DOHH2 (cell line): ENCODE results near the gene RUNDC3A.

Source experiments
- H3F3A ChIP-seq: fragments of 200-600 bp; sonication (generic), shearing (Covaris generic); 2 replicates; pipeline ENCODE4 v1.6.0; 2016; ENCODE audit warnings: antibody characterized with exemption, mild to moderate bottlenecking; ENCODE audit not compliant: control insufficient read depth, insufficient read depth
- H3K27ac ChIP-seq: fragments of 200-600 bp; sonication (generic); 2 replicates; pipeline ENCODE4 v1.5.1; 2014; ENCODE audit warnings: low read depth, mild to moderate bottlenecking, low read length, moderate library complexity
- H3K27me3 ChIP-seq: fragments of 200-600 bp; sonication (generic); 2 replicates; pipeline ENCODE4 v1.6.1; 2014; ENCODE audit warnings: mild to moderate bottlenecking, low read length, mixed read lengths; ENCODE audit not compliant: control insufficient read depth
- H3K36me3 ChIP-seq: fragments of 200-600 bp; sonication (generic); 2 replicates; pipeline ENCODE4 v1.6.1; 2014; ENCODE audit warnings: mild to moderate bottlenecking, low read length, moderate library complexity, mixed read lengths; ENCODE audit not compliant: control insufficient read depth
- H3K4me1 ChIP-seq: fragments of 200-600 bp; sonication (generic); 2 replicates; pipeline ENCODE4 v1.6.1; 2014; ENCODE audit warnings: mild to moderate bottlenecking, low read length, mixed read lengths; ENCODE audit not compliant: control insufficient read depth
- H3K4me2 ChIP-seq: fragments of 200-600 bp; sonication (generic); 2 replicates; pipeline ENCODE4 v1.6.0; 2014; ENCODE audit warnings: mild to moderate bottlenecking, low read length, moderate library complexity
- H3K4me3 ChIP-seq: fragments of 200-600 bp; sonication (generic); 2 replicates; pipeline ENCODE4 v1.5.1; 2014; ENCODE audit warnings: mild to moderate bottlenecking, low read length, mixed read lengths
- H3K79me2 ChIP-seq: fragments of 200-600 bp; sonication (generic); 2 replicates; pipeline ENCODE4 v1.6.1; 2014; ENCODE audit warnings: mild to moderate bottlenecking, low read length, mixed read lengths; ENCODE audit not compliant: control insufficient read depth
- H3K9me2 ChIP-seq: fragments of 200-600 bp; sonication (generic); replicated peaks from 2 replicates; pipeline ENCODE4 v1.6.1; 2014; ENCODE audit warnings: mild to moderate bottlenecking, low read length, mixed read lengths; ENCODE audit not compliant: control insufficient read depth
- H3K9me3 ChIP-seq: fragments of 200-600 bp; sonication (generic); 2 replicates; pipeline ENCODE4 v1.6.1; 2014; ENCODE audit warnings: antibody characterized with exemption, low read length, mixed read lengths; ENCODE audit not compliant: control insufficient read depth, insufficient read depth
- H4K20me1 ChIP-seq: fragments of 200-600 bp; sonication (generic); 2 replicates; pipeline ENCODE4 v1.6.0; 2014; ENCODE audit warnings: low read depth, mild to moderate bottlenecking, antibody characterized with exemption, low read length, moderate library complexity; ENCODE audit not compliant: control insufficient read depth, insufficient read depth
- EZH2phosphoT487 ChIP-seq: fragments of 200-600 bp; sonication (generic); IDR thresholded peaks from 2 replicates; pipeline ENCODE4 v1.6.1; 2017; ENCODE audit warnings: borderline replicate concordance, mild to moderate bottlenecking, antibody characterized with exemption, low read length, moderate library complexity, mixed read lengths
- TF ChIP-seq, protein P1 (sequence below): fragments of 200-600 bp; sonication (generic); IDR thresholded peaks from one replicate; pipeline ENCODE4 v1.5.1; 2014; ENCODE audit warnings: antibody characterized with exemption, mild to moderate bottlenecking, low read depth, low read length; ENCODE audit not compliant: poor library complexity, severe bottlenecking

The RUNDC3A gene

DNA sequence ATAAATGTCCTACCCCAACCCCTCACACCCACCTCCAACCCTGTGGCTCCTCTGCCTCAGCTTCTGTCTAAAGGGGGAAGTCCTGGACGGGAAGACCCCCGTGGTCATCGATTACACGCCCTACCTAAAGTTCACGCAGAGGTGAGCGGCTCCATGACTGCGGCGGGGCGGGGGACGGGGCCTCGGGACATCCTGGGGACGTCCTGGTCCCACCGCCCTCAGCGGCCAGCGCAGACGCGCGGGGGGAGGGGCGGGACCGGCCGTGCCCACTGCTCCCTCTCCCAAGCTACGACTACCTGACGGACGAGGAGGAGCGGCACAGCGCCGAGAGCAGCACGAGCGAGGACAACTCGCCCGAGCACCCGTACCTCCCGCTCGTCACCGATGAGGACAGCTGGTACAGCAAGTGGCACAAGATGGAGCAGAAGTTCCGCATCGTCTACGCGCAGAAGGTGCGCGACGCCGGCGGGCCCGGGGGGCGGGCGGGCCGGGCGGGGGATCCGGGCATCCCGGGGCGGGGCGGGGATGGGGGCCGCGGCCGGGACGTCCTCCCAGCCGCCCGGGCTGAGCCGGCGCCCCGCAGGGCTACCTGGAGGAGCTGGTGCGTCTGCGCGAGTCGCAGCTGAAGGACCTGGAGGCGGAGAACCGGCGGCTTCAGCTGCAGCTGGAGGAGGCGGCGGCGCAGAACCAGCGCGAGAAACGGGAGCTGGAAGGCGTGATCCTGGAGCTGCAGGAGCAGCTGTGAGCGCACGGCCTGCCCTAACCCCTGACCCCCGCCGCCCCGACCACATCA lies 6.7 kb downstream of the RUNDC3A start:
- H3K27ac ChIP-seq: no peak overlapping the region

DNA sequence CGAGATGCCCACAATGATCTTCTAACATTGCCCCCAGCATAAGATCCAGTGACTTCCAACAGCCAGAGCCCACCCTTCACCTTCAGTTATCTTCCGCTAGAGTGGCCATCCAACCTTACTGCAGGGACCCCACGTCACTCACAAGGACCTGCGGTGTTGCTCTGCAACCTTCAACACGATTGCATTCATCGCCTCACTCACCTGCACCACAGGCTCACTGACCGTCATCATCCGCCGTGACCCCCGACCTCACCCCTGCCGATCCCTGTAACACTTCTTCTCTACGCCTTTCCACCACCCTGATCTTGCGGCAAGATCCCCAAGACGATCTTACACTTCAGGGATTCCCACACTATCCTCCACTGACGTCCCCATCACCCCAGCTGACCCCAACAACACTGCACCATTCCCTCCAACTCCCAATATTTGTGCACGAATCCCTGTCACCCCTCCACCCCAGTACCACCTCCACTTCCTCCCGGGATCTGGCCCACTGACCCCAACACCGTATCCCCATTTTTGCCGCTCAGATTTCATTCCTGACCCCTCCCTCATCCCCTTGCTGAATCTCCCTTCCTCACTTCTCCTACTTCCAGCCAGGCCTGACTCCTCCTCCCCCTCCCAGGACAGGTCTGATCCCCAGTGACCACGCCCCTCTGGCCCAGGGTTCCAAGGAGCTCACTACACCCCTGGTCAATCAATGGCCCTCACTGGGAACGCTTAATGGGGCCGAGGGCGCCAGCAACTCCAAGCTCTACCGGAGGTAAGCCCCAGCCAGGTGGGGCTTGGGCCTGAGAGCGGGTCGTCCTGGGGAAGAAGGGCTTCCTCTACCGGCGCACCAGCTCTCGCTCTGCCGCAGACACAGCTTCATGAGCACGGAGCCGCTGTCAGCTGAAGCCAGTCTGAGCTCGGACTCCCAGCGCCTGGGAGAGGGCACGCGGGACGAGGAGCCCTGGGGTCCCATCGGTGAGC lies 7.6 kb downstream of the RUNDC3A start:
- Histone ChIP-seq H4K20me1 (peaks cover 3% of the 10 kb centered on the region), H3K27me3 (peaks cover 24% of the 10 kb centered on the region), H3K4me2 (peak overlapping the region; percentile 69), H3K36me3 (peaks cover 21% of the 10 kb centered on the region), H3K4me1 (peaks cover 15% of the 10 kb centered on the region), H3K27ac (no peak overlapping the region), H3K9me3 (no peaks in the 10 kb centered on the region), H3K4me3 (peak overlapping the region; percentile 56), H3F3A (peaks cover 3% of the 10 kb centered on the region; the same call in 1 of the 2 replicates), H3K9me2 (no peaks in the 10 kb centered on the region), H3K79me2 (no peaks in the 10 kb centered on the region)
- TF ChIP-seq EZH2phosphoT487: no peak
- TF ChIP-seq, protein P1, sequence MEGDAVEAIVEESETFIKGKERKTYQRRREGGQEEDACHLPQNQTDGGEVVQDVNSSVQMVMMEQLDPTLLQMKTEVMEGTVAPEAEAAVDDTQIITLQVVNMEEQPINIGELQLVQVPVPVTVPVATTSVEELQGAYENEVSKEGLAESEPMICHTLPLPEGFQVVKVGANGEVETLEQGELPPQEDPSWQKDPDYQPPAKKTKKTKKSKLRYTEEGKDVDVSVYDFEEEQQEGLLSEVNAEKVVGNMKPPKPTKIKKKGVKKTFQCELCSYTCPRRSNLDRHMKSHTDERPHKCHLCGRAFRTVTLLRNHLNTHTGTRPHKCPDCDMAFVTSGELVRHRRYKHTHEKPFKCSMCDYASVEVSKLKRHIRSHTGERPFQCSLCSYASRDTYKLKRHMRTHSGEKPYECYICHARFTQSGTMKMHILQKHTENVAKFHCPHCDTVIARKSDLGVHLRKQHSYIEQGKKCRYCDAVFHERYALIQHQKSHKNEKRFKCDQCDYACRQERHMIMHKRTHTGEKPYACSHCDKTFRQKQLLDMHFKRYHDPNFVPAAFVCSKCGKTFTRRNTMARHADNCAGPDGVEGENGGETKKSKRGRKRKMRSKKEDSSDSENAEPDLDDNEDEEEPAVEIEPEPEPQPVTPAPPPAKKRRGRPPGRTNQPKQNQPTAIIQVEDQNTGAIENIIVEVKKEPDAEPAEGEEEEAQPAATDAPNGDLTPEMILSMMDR: no peak

More for the DNA sequence above, 6.7 kb downstream of the RUNDC3A start:
- Histone ChIP-seq H3F3A (peaks cover 3% of the 10 kb centered on the region; the same call in 1 of the 2 replicates), H3K4me1 (peaks cover 20% of the 10 kb centered on the region), H4K20me1 (peaks cover 3% of the 10 kb centered on the region), H3K9me3 (no peaks in the 10 kb centered on the region), H3K36me3 (peaks cover 12% of the 10 kb centered on the region), H3K27me3 (peaks cover 24% of the 10 kb centered on the region), H3K79me2 (no peaks in the 10 kb centered on the region), H3K4me3 (peak overlapping the region; percentile 61), H3K4me2 (peak overlapping the region; percentile 69), H3K9me2 (no peaks in the 10 kb centered on the region)
- TF ChIP-seq, protein P1: no peak
- no peak for TF ChIP-seq EZH2phosphoT487

DNA sequence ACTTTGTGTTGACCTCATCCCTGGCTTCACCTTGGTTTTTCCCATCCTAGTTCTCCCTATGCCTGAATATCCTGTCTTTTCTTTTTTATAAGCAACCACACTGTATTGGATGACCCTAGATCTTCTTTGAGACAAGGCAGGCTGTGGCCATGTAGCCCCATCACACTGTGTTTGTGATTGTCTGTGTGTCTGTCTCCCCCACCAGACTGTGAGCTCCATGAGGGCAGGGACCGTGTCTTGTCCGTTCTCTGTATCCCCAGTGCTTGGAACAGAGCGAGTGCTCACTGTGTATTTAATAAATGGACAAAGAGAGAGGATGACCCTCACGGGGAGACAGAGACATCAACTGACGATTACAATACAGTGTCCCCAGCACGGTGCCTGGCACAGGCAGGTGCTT lies 9.1 kb downstream of the RUNDC3A start:
- H3K4me2 ChIP-seq: no peak overlapping the region
- H3F3A ChIP-seq: peaks cover 3% of the 10 kb centered on the region; the same call in 1 of the 2 replicates
- no peaks in the 10 kb centered on the region for H3K9me2 ChIP-seq
- H3K9me3 ChIP-seq: no peaks in the 10 kb centered on the region
- H3K27ac ChIP-seq: no peak overlapping the region
- TF ChIP-seq, protein P1: no peak
- TF ChIP-seq EZH2phosphoT487: no peak
- peaks cover 36% of the 10 kb centered on the region for H3K36me3 ChIP-seq
- peaks cover 15% of the 10 kb centered on the region for H3K4me1 ChIP-seq
- peaks cover 4% of the 10 kb centered on the region for H3K79me2 ChIP-seq
- H3K27me3 ChIP-seq: peaks cover 24% of the 10 kb centered on the region
- H3K4me3 ChIP-seq: no peak overlapping the region
- peaks cover 3% of the 10 kb centered on the region; the same call in 1 of the 2 replicates for H4K20me1 ChIP-seq
